ENCODE results near the gene OSTN. TPM values are rescaled to one million over a fixed set of nuclear protein-coding genes. Genes with fewer than 3 reads are reported as not detected.
"Not testable (repeated sequence)": the region's sequence is repeated elsewhere in the genome, so short reads cannot be mapped to it uniquely, and the experiment has no call there.

Gene OSTN
- total RNA-seq, 6 experiments from 2014 or later = not detected

GRCh38 chr3:191263850-191264249, 64.8 kb downstream of the OSTN start:
- no peak for TF ChIP-seq CTCF (IDR thresholded peaks at IDR 0.05)
- H3K4me1 ChIP-seq = peaks cover 0 to 3% (median 0%) of the 10 kb centered on the region in 4 donors
- H3K36me3 ChIP-seq = no peaks in the 10 kb centered on the region
- 49% methylated on average over 3 of the region's 3 CpGs for WGBS (ENCODE audit: insufficient coverage, low coverage, low lambda C conversion rate, missing lambda C conversion rate)
- no peak overlapping the region for H3K4me3 ChIP-seq
- H3K27me3 ChIP-seq = no peaks in the 10 kb centered on the region
- H3K27ac ChIP-seq = no peak overlapping the region
- DNase-seq = no peak
- no peaks in the 10 kb centered on the region for H3K9me3 ChIP-seq
- intact Hi-C loops (cut with DNase I) = no loop called here
- ATAC-seq = no peak

GRCh38 chr3:191268737-191269136, 69.7 kb downstream of the OSTN start:
- Histone ChIP-seq H3K27ac (no peak overlapping the region), H3K27me3 (no peaks in the 10 kb centered on the region), H3K4me3 (no peak overlapping the region), H3K36me3 (no peaks in the 10 kb centered on the region), H3K9me3 (no peaks in the 10 kb centered on the region), H3K4me1 (no peaks in the 10 kb centered on the region)
- no peak for DNase-seq
- TF ChIP-seq CTCF (IDR thresholded peaks at IDR 0.05) (no peak), POLR2A (IDR thresholded peaks at IDR 0.05) (no peak)
- intact Hi-C loops (cut with DNase I) = no loop called here
- no peak for ATAC-seq

GRCh38 chr3:191269289-191270085, 70.4 kb downstream of the OSTN start:
- Histone ChIP-seq H3K4me1 (no peaks in the 10 kb centered on the region), H3K36me3 (no peaks in the 10 kb centered on the region), H3K4me3 (no peak overlapping the region), H3K27ac (no peak overlapping the region), H3K9me3 (no peaks in the 10 kb centered on the region), H3K27me3 (no peaks in the 10 kb centered on the region)
- intact Hi-C loops (cut with DNase I) = no loop called here
- no peak for ATAC-seq
- DNase-seq = no peak
- WGBS (ENCODE audit: insufficient coverage, low coverage, low lambda C conversion rate, missing lambda C conversion rate) = 63% methylated on average over 5 of the region's 5 CpGs
- TF ChIP-seq POLR2A (IDR thresholded peaks at IDR 0.05) (no peak), CTCF (IDR thresholded peaks at IDR 0.05) (no peak)

GRCh38 chr3:191275244-191275643, 76.2 kb downstream of the OSTN start:
- H3K27me3 ChIP-seq; ATAC-seq; intact Hi-C loops (cut with DNase I): not testable (repeated sequence)

GRCh38 chr3:191275751-191276150, 76.7 kb downstream of the OSTN start:
- intact Hi-C loops (cut with DNase I) = no loop called here
- Histone ChIP-seq H3K4me3 (no peak overlapping the region), H3K27ac (no peak overlapping the region), H3K36me3 (no peaks in the 10 kb centered on the region), H3K4me1 (no peaks in the 10 kb centered on the region), H3K9me3 (no peaks in the 10 kb centered on the region), H3K27me3 (no peaks in the 10 kb centered on the region)
- no peak for TF ChIP-seq POLR2A (IDR thresholded peaks at IDR 0.05)
- TF ChIP-seq CTCF (IDR thresholded peaks at IDR 0.05) = no peak
- ATAC-seq = no peak
- DNase-seq = no peak

More at GRCh38 chr3:191275244-191275643, 76.2 kb downstream of the OSTN start:
- not testable (repeated sequence) for DNase-seq, H3K4me3 ChIP-seq, H3K4me1 ChIP-seq, H3K27ac ChIP-seq, H3K36me3 ChIP-seq, H3K9me3 ChIP-seq
- 89% methylated on average over 13 of the region's 14 CpGs for WGBS (ENCODE audit: insufficient coverage, low coverage, low lambda C conversion rate, missing lambda C conversion rate)
